Activated CD4-positive, alpha-beta T cell treated with anti-CD3 and anti-CD28 coated beads, Interleukin-2, amount 50 U/mL, for 1 hour (primary cell): Measurements from ENCODE around the gene ULK1.
"Not testable (repeated sequence)": the region's sequence is repeated elsewhere in the genome, so short reads cannot be mapped to it uniquely, and the experiment has no call there.

Experiments used
- DNase-seq: peaks from one replicate; pipeline ENCODE4 v3.0.0-alpha.2; 2020

ULK1 gene

GRCh38 chr12:131946757-131947156 is 52.3 kb downstream of the ULK1 start:
- no peak for DNase-seq

GRCh38 chr12:131947482-131948027 is 53.1 kb downstream of the ULK1 start:
- no peak for DNase-seq

GRCh38 chr12:131948166-131948712 is 53.8 kb downstream of the ULK1 start:
- DNase-seq = no peak

DNA sequence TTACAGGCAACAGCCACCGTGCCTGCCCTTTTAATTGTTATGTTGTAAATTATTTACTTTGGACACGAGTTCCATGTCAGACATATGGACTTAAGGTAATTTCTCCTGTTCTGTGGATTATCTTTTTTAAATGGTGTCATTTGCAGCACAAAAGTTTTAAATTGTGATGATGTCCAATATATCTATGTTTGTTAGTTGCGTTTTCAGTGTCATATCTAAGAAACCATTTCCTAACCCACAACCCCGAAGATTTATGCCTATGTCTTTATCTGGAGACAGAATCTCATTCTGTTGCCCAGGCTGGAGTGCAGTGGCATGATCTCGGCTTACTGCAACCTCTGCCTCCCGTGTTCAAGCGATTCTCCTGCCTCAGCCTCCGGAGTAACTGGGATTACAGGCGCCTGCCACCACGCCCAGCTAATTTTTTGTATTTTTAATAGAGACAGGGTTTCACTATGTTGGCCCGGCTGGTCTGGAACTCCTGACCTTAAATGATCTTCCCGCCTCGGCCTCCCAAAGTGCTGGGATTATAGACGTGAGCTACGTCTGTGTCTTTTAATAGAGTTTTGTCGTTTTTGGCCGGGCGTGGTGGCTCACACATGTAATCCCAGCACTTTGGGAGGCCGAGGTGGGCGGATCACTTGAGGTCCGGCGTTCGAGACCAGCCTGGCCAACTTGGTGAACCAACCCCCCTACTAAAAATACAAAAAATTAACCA is 54.5 kb downstream of the ULK1 start:
- not testable (repeated sequence) for DNase-seq

GRCh38 chr12:131949431-131950181 is 55.2 kb downstream of the ULK1 start, which contains the start of gene EP400:
Gene EP400, plus strand, starts transcription at chr12:131949942. Its CDS starts 10,678 bp downstream, at chr12:131960620.
- peak; percentile 95 for DNase-seq

DNA sequence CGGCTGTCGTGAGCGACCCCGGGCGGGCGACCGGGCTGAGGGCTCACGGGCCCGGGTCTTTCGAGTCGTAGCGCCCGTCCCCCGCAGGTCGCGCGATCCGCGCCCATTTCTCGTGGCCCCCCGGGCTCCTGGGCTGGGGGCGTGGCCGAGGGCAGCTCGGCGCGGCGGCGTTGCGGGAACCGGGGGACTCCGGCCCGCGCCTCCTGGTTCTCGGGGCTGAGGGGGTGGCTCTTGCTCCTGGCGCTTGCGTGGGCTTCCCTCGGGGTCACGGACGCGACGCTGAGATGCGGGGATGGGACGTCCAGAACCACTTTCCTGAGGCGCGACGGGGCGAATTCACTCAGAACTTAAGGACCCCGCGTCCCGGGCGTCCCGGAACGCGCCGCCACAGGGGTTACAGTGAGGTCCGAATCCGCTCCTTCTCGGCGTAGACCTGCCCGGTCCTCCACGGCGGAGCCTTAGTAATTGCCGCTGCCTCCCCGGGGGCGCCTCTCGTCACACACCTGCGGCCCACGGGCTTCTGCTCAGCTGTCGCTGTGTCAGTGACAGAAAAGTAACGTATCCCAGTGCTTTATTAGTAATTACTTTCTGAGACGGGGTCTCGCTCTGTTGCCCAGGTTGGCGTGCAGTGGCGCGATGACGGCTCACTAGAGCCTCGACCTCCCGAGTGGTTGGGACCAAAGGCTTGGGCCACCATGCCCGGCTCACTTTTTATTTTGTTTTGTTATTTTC is 55.9 kb downstream of the ULK1 start:
- no peak for DNase-seq

DNA sequence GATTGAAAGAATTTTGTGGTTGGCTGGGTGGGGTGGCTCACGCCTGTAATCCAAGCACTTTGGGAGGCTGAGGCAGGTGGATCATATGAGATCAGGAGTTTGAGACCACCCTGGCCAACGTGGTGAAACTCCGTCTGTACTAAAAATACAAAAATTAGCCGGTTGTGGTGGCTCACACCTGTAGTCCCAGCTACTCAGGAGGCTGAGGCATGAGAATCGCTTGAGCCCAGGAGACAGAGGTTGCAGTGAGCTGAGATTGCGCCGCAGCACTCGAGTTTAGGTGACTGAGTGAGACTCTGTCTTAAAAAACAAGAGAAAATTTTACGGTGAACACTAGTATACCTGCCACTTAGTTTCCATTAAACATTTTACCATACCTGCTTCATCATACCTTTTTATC is 59.4 kb downstream of the ULK1 start:
- not testable (repeated sequence) for DNase-seq

GRCh38 chr12:131954460-131954859 is 60.0 kb downstream of the ULK1 start:
- DNase-seq = not testable (repeated sequence)

- DNase-seq = no peak
These were observed 64.7 kb downstream of the ULK1 start for GRCh38 chr12:131959116-131959515.

- DNase-seq = no peak
These were observed 65.5 kb downstream of the ULK1 start for GRCh38 chr12:131959641-131960589.

DNA sequence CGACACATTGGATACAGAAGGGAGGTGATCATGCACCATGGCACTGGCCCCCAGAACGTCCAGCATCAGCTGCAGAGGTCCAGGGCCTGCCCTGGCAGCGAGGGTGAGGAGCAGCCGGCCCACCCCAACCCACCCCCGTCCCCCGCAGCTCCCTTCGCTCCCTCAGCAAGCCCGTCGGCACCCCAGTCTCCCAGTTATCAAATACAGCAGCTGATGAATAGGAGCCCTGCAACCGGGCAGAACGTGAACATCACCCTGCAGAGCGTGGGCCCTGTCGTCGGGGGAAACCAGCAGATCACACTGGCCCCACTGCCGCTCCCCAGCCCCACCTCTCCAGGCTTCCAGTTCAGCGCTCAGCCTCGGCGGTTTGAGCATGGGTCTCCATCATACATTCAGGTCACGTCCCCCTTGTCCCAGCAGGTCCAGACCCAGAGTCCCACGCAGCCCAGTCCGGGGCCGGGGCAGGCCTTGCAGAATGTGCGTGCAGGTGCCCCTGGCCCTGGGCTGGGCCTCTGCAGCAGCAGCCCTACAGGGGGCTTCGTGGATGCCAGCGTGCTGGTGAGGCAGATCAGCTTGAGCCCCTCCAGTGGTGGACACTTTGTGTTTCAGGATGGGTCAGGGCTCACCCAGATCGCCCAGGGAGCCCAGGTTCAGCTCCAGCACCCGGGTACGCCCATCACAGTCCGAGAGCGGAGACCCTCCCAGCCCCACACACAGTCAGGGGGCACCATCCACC is 66.3 kb downstream of the ULK1 start:
- DNase-seq = not testable (repeated sequence)

- DNase-seq = not testable (repeated sequence)
These were observed 66.9 kb downstream of the ULK1 start for GRCh38 chr12:131961328-131961727.

DNA sequence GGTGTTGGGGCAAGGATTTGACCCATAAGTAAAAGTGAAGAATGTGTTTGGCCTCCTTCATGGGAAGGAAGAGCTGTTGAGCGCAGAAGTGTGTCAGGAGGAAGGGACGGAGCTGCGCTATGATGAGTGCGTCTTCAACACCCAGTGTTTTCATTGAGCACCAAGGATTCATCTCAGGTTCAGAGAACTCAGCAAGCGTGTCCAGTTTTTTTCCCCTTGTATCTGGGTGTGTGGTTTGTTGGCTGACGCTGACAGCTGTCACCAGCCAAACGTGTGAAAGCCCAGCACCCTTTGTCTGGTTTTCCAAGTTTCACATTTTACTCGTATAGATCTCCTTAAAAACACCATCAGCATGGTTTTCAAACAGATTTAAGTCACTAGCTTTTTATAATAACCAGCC is 67.6 kb downstream of the ULK1 start:
- no peak for DNase-seq

DNA sequence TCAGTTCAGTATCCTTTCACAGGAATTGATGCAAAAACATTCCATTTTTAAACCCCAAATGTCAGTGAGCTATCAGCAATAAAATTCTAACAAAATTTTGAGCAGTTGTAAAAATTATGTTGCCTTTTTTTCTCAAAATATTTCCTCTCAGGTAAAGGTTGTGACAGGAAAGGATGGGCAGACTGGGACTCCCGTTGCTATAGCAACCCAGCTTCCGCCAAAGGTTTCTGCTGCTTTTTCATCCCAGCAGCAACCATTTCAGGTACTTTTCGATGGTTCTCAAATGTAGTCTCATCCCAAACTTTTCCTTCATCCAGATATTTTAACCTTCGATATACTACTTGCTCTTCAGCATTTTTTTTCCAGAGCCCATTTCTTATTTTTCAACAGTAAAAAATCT is 69.0 kb downstream of the ULK1 start:
- DNase-seq = no peak

GRCh38 chr12:131965073-131965472 is 70.7 kb downstream of the ULK1 start:
- no peak for DNase-seq

DNA sequence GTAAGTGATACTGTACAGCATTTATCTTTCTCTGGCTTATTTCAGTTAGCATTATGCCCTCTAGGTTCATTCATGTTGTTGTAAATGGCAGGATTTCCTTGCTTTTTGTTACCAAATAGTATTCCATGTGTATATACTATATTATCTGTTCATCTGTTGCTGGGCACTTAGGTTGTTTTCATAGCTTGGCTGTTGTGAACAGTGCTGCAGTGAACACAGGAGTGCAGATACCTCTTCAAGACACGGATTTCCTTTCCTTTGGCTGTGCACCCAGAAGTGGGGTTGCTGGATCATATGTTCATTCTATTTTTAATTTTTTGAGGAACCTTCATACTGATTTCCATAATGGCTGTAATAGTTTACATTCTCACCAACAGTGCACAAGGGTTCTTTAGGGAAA is 76.8 kb downstream of the ULK1 start:
- DNase-seq = no peak
